Measurements from ENCODE around the gene PRDM16.

DNA sequence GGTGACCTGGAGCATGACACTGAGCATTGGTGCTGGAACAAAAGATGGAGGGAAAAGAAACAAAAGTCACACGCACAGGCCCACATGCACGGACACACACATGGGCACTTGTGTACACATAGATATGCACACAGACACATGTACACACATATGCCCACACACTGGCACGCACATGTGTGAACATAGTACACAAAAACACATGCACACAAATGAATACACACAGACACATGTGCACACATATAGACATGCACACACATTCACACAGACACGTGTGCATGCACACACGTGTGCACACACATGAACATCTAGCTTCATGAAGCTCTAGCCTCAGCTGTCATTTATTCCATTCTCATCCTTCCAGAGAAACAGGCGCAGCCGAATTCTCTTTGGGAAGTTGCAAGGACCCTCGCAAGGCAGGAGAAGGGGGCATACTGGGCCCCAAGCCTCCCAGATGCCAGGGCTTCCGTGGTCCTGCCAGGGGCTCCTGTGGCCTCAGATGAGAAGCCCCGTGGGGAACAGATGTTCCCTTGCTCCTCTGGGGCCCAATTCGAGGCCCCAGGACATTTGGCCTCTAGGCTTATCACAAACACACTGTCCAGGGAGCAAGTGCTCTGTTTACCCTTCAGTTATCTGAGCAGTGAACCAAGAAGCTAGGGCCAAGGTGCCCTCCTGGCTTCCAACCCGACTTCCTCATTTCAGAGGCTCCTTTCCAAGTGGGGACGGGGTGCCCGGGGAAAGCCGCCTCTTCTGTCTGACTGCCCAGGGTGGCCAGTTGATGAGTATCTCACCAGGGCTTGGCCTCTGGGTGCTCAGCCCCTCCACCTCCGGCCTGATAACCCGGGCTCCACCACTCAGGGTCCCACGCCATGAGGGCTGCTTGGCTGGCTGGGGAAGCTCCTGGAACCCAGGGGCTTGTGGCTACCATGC is 269.1 kb downstream of the PRDM16 start:
- TF ChIP-seq, protein P1, sequence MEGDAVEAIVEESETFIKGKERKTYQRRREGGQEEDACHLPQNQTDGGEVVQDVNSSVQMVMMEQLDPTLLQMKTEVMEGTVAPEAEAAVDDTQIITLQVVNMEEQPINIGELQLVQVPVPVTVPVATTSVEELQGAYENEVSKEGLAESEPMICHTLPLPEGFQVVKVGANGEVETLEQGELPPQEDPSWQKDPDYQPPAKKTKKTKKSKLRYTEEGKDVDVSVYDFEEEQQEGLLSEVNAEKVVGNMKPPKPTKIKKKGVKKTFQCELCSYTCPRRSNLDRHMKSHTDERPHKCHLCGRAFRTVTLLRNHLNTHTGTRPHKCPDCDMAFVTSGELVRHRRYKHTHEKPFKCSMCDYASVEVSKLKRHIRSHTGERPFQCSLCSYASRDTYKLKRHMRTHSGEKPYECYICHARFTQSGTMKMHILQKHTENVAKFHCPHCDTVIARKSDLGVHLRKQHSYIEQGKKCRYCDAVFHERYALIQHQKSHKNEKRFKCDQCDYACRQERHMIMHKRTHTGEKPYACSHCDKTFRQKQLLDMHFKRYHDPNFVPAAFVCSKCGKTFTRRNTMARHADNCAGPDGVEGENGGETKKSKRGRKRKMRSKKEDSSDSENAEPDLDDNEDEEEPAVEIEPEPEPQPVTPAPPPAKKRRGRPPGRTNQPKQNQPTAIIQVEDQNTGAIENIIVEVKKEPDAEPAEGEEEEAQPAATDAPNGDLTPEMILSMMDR (tag by site-specific recombination; IDR thresholded peaks at IDR 0.05) = no peak
- no peak for TF ChIP-seq ZNF423 (tag by site-specific recombination; IDR thresholded peaks at IDR 0.05)
- no peak for TF ChIP-seq HOXD13 (CRISPR knock-in tag; IDR thresholded peaks at IDR 0.05; ENCODE audit: borderline replicate concordance)
- TF ChIP-seq, protein P2, sequence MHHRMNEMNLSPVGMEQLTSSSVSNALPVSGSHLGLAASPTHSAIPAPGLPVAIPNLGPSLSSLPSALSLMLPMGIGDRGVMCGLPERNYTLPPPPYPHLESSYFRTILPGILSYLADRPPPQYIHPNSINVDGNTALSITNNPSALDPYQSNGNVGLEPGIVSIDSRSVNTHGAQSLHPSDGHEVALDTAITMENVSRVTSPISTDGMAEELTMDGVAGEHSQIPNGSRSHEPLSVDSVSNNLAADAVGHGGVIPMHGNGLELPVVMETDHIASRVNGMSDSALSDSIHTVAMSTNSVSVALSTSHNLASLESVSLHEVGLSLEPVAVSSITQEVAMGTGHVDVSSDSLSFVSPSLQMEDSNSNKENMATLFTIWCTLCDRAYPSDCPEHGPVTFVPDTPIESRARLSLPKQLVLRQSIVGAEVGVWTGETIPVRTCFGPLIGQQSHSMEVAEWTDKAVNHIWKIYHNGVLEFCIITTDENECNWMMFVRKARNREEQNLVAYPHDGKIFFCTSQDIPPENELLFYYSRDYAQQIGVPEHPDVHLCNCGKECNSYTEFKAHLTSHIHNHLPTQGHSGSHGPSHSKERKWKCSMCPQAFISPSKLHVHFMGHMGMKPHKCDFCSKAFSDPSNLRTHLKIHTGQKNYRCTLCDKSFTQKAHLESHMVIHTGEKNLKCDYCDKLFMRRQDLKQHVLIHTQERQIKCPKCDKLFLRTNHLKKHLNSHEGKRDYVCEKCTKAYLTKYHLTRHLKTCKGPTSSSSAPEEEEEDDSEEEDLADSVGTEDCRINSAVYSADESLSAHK (tag by site-specific recombination; IDR thresholded peaks at IDR 0.05) = no peak
- no peak for TF ChIP-seq SETDB1 (IDR thresholded peaks at IDR 0.05; ENCODE audit: insufficient read length, low read length)
- no peak for TF ChIP-seq BCL11A (tag by site-specific recombination; IDR thresholded peaks at IDR 0.05; ENCODE audit: low read depth)
- TF ChIP-seq ZNF677 (tag by site-specific recombination; IDR thresholded peaks at IDR 0.05) = no peak
- TF ChIP-seq, protein P3, sequence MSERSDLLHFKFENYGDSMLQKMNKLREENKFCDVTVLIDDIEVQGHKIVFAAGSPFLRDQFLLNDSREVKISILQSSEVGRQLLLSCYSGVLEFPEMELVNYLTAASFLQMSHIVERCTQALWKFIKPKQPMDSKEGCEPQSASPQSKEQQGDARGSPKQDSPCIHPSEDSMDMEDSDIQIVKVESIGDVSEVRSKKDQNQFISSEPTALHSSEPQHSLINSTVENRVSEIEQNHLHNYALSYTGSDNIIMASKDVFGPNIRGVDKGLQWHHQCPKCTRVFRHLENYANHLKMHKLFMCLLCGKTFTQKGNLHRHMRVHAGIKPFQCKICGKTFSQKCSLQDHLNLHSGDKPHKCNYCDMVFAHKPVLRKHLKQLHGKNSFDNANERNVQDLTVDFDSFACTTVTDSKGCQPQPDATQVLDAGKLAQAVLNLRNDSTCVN (tag by site-specific recombination; optimal IDR thresholded peaks at IDR 0.05) = no peak
- TF ChIP-seq ZNF426 (tag by site-specific recombination; IDR thresholded peaks at IDR 0.05) = no peak
- TF ChIP-seq GLIS2 (tag by site-specific recombination; IDR thresholded peaks at IDR 0.05) = no peak
- no peak for TF ChIP-seq KLF9 (tag by site-specific recombination; IDR thresholded peaks at IDR 0.05; ENCODE audit: low read depth)
- TF ChIP-seq, protein P4, sequence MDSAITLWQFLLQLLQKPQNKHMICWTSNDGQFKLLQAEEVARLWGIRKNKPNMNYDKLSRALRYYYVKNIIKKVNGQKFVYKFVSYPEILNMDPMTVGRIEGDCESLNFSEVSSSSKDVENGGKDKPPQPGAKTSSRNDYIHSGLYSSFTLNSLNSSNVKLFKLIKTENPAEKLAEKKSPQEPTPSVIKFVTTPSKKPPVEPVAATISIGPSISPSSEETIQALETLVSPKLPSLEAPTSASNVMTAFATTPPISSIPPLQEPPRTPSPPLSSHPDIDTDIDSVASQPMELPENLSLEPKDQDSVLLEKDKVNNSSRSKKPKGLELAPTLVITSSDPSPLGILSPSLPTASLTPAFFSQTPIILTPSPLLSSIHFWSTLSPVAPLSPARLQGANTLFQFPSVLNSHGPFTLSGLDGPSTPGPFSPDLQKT (IDR thresholded peaks at IDR 0.05; ENCODE audit: borderline replicate concordance, low read depth, low read length) = no peak
- TF ChIP-seq, protein P5, sequence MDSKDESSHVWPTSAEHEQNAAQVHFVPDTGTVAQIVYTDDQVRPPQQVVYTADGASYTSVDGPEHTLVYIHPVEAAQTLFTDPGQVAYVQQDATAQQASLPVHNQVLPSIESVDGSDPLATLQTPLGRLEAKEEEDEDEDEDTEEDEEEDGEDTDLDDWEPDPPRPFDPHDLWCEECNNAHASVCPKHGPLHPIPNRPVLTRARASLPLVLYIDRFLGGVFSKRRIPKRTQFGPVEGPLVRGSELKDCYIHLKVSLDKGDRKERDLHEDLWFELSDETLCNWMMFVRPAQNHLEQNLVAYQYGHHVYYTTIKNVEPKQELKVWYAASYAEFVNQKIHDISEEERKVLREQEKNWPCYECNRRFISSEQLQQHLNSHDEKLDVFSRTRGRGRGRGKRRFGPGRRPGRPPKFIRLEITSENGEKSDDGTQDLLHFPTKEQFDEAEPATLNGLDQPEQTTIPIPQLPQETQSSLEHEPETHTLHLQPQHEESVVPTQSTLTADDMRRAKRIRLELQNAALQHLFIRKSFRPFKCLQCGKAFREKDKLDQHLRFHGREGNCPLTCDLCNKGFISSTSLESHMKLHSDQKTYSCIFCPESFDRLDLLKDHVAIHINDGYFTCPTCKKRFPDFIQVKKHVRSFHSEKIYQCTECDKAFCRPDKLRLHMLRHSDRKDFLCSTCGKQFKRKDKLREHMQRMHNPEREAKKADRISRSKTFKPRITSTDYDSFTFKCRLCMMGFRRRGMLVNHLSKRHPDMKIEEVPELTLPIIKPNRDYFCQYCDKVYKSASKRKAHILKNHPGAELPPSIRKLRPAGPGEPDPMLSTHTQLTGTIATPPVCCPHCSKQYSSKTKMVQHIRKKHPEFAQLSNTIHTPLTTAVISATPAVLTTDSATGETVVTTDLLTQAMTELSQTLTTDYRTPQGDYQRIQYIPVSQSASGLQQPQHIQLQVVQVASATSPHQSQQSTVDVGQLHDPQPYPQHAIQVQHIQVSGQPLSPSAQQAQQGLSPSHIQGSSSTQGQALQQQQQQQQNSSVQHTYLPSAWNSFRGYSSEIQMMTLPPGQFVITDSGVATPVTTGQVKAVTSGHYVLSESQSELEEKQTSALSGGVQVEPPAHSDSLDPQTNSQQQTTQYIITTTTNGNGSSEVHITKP (tag by site-specific recombination; IDR thresholded peaks at IDR 0.05) = no peak
- TF ChIP-seq, protein P6, sequence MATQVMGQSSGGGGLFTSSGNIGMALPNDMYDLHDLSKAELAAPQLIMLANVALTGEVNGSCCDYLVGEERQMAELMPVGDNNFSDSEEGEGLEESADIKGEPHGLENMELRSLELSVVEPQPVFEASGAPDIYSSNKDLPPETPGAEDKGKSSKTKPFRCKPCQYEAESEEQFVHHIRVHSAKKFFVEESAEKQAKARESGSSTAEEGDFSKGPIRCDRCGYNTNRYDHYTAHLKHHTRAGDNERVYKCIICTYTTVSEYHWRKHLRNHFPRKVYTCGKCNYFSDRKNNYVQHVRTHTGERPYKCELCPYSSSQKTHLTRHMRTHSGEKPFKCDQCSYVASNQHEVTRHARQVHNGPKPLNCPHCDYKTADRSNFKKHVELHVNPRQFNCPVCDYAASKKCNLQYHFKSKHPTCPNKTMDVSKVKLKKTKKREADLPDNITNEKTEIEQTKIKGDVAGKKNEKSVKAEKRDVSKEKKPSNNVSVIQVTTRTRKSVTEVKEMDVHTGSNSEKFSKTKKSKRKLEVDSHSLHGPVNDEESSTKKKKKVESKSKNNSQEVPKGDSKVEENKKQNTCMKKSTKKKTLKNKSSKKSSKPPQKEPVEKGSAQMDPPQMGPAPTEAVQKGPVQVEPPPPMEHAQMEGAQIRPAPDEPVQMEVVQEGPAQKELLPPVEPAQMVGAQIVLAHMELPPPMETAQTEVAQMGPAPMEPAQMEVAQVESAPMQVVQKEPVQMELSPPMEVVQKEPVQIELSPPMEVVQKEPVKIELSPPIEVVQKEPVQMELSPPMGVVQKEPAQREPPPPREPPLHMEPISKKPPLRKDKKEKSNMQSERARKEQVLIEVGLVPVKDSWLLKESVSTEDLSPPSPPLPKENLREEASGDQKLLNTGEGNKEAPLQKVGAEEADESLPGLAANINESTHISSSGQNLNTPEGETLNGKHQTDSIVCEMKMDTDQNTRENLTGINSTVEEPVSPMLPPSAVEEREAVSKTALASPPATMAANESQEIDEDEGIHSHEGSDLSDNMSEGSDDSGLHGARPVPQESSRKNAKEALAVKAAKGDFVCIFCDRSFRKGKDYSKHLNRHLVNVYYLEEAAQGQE (tag by site-specific recombination; IDR thresholded peaks at IDR 0.05) = no peak
